Measurements from ENCODE around the gene PTPRG. TPM values are rescaled to one million over a fixed set of nuclear protein-coding genes. Genes with fewer than 3 reads are reported as not detected.

The PTPRG gene
- total RNA-seq, 1 experiment from 2014 or later = 32.1 TPM

DNA sequence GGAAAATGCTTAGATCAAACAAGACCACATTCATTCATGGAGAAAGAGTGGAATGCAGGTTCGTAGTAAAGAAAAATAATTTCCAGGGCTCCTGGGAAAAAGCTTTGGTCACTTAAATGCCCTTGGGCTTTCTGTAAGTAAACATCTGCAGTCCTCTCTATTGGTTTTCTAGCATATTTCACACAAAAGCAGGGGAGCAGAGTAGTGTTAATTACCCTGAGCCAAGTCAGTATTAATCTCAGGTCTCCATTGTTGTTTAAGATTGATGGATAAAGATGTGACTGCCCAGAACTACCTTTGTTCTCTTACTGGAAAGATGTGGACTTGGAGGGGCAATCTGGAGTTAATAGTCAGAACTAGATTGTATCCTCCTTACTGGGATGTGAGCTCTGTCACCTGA is 242.6 kb downstream of the PTPRG start:
- Histone ChIP-seq H3K27me3 (ENCODE audit: insufficient read depth, low read length) (no peaks in the 10 kb centered on the region), H3K9me2 (ENCODE audit: insufficient read depth) (no peaks in the 10 kb centered on the region), H4K20me1 (ENCODE audit: insufficient read depth) (0 out of 2 replicates have a peak, but pooled peaks cover 5% of the 10 kb centered on the region), H3K4me3 (replicated peaks in 1 of 2; ENCODE audit: low read depth in 1 of 2, low read length in 2 of 2) (no peak overlapping the region), H3K9ac (ENCODE audit: low read length) (no peak overlapping the region), H3K79me2 (ENCODE audit: insufficient read depth, low read length) (no peaks in the 10 kb centered on the region; the same call in 1 of the 2 replicates), H3K36me3 (ENCODE audit: control insufficient read depth in 1 of 2, insufficient read depth in 2 of 2, low read length in 2 of 2) (no peaks in the 10 kb centered on the region), H3K4me1 (ENCODE audit: control insufficient read depth in 1 of 2, insufficient read depth in 2 of 2, low read length in 2 of 2) (no peaks in the 10 kb centered on the region), H3K4me2 (ENCODE audit: low read length) (no peak overlapping the region), H2AFZ (ENCODE audit: low read depth, low read length, poor library complexity, severe bottlenecking) (no peak overlapping the region), H3K27ac (ENCODE audit: low read depth, low read length) (no peak overlapping the region), H3K9me3 (ENCODE audit: control insufficient read depth in 1 of 2, insufficient read depth in 1 of 2, low read depth in 1 of 2, low read length in 2 of 2) (no peaks in the 10 kb centered on the region)
- TF ChIP-seq RAD21 (IDR thresholded peaks at IDR 0.05; ENCODE audit: low read depth) = no peak
- no peak for TF ChIP-seq EZH2phosphoT487 (IDR thresholded peaks at IDR 0.05; ENCODE audit: borderline replicate concordance)
- TF ChIP-seq SRF (IDR thresholded peaks at IDR 0.05; ENCODE audit: low read depth) = no peak
- no peak for TF ChIP-seq TCF7L2 (IDR thresholded peaks at IDR 0.05; ENCODE audit: borderline replicate concordance, extremely low read depth, insufficient read depth, insufficient read length)
- TF ChIP-seq, protein P1, sequence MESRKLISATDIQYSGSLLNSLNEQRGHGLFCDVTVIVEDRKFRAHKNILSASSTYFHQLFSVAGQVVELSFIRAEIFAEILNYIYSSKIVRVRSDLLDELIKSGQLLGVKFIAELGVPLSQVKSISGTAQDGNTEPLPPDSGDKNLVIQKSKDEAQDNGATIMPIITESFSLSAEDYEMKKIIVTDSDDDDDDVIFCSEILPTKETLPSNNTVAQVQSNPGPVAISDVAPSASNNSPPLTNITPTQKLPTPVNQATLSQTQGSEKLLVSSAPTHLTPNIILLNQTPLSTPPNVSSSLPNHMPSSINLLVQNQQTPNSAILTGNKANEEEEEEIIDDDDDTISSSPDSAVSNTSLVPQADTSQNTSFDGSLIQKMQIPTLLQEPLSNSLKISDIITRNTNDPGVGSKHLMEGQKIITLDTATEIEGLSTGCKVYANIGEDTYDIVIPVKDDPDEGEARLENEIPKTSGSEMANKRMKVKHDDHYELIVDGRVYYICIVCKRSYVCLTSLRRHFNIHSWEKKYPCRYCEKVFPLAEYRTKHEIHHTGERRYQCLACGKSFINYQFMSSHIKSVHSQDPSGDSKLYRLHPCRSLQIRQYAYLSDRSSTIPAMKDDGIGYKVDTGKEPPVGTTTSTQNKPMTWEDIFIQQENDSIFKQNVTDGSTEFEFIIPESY (IDR thresholded peaks at IDR 0.05; ENCODE audit: extremely low read depth, insufficient replicate concordance, low read length) = no peak
- TF ChIP-seq ZNF274 (IDR thresholded peaks at IDR 0.05; ENCODE audit: low read depth, low read length) = no peak
- TF ChIP-seq CBX3 (IDR thresholded peaks at IDR 0.05; ENCODE audit: low read depth) = no peak
- CTCF ChIA-PET = no interaction called here
- no TSS peak for BruUV-seq (replicated peaks)
- POLR2A ChIA-PET = no interaction called here
- ATAC-seq (no peak), DNase-seq (ENCODE audit: low read depth, low spot score) (no peak)
- RAD21 ChIA-PET (ENCODE audit: low non-redundant PET in 1 of 2, low total read pairs in 2 of 2, uncharacterized antibody in 2 of 2, unreplicated experiment in 2 of 2) = no interaction called here
- intact Hi-C loops (cut with micrococcal nuclease) = no loop called here

DNA sequence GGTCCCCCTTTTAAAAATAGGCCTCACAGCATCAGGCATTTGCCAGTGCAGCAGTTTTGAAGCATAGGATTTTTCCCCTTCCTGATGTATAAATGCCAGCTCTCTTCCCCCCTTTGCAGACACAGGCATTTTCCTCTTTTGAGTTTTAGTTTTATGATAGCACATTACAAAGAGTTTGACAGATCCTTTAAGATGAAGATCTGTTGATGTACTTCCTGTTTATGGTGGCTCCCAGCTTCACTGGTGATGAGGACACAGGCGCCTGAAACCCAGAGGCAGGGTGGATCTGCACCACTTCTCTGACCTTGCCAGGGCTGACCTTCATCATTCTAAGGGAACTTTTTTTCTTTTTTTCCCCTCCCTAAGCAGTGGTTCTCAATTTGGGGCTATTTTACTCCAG is 243.4 kb downstream of the PTPRG start:
- ATAC-seq (no peak), DNase-seq (ENCODE audit: low read depth, low spot score) (no peak)
- intact Hi-C loops (cut with micrococcal nuclease) = no loop called here
- Histone ChIP-seq H3K4me2 (ENCODE audit: low read length) (no peak overlapping the region), H3K9ac (ENCODE audit: low read length) (no peak overlapping the region), H3K79me2 (ENCODE audit: insufficient read depth, low read length) (no peaks in the 10 kb centered on the region; the same call in 1 of the 2 replicates), H4K20me1 (ENCODE audit: insufficient read depth) (0 out of 2 replicates have a peak, but pooled peaks cover 5% of the 10 kb centered on the region), H2AFZ (ENCODE audit: low read depth, low read length, poor library complexity, severe bottlenecking) (no peak overlapping the region), H3K27me3 (ENCODE audit: insufficient read depth, low read length) (no peaks in the 10 kb centered on the region), H3K4me3 (replicated peaks in 1 of 2; ENCODE audit: low read depth in 1 of 2, low read length in 2 of 2) (no peak overlapping the region), H3K36me3 (ENCODE audit: control insufficient read depth in 1 of 2, insufficient read depth in 2 of 2, low read length in 2 of 2) (no peaks in the 10 kb centered on the region), H3K9me3 (ENCODE audit: control insufficient read depth in 1 of 2, insufficient read depth in 1 of 2, low read depth in 1 of 2, low read length in 2 of 2) (no peaks in the 10 kb centered on the region), H3K9me2 (ENCODE audit: insufficient read depth) (no peaks in the 10 kb centered on the region), H3K4me1 (ENCODE audit: control insufficient read depth in 1 of 2, insufficient read depth in 2 of 2, low read length in 2 of 2) (no peaks in the 10 kb centered on the region), H3K27ac (ENCODE audit: low read depth, low read length) (no peak overlapping the region)
- ChIA-PET CTCF (no interaction called here), RAD21 (ENCODE audit: low non-redundant PET in 1 of 2, low total read pairs in 2 of 2, uncharacterized antibody in 2 of 2, unreplicated experiment in 2 of 2) (no interaction called here), POLR2A (no interaction called here)
- BruUV-seq (replicated peaks) = no TSS peak
- TF ChIP-seq, protein P2, sequence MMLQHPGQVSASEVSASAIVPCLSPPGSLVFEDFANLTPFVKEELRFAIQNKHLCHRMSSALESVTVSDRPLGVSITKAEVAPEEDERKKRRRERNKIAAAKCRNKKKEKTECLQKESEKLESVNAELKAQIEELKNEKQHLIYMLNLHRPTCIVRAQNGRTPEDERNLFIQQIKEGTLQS (IDR thresholded peaks at IDR 0.05) = no peak
- TF ChIP-seq RAD21 (IDR thresholded peaks at IDR 0.05; ENCODE audit: low read depth) (no peak), YY1 (IDR thresholded peaks at IDR 0.05; ENCODE audit: extremely low read depth, insufficient replicate concordance, low read depth, low read length) (no peak), TCF7L2 (IDR thresholded peaks at IDR 0.05; ENCODE audit: borderline replicate concordance, extremely low read depth, insufficient read depth, insufficient read length) (no peak), SP1 (IDR thresholded peaks at IDR 0.05; ENCODE audit: low read depth) (no peak), ZFX (IDR thresholded peaks at IDR 0.05) (no peak), POLR2A (IDR thresholded peaks at IDR 0.05; ENCODE audit: borderline replicate concordance, extremely low read depth, insufficient read depth, insufficient read length) (no peak), ZNF274 (IDR thresholded peaks at IDR 0.05; ENCODE audit: low read depth, low read length) (no peak), EGR1 (IDR thresholded peaks at IDR 0.05; ENCODE audit: low read depth) (no peak), FOSL1 (IDR thresholded peaks at IDR 0.05; ENCODE audit: low read depth) (no peak), SRF (IDR thresholded peaks at IDR 0.05; ENCODE audit: low read depth) (no peak)
- TF ChIP-seq, protein P1 (IDR thresholded peaks at IDR 0.05; ENCODE audit: extremely low read depth, insufficient replicate concordance, low read length) = no peak
- TF ChIP-seq, protein P3, sequence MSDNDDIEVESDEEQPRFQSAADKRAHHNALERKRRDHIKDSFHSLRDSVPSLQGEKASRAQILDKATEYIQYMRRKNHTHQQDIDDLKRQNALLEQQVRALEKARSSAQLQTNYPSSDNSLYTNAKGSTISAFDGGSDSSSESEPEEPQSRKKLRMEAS (IDR thresholded peaks at IDR 0.05) = no peak
